Stimulated activated CD4-positive, alpha-beta T cell treated with anti-CD3 and anti-CD28 coated beads, TNF-alpha, amount 100 ng/mL, for 24 hours (primary cell): ENCODE measurements around the gene AADACL3.
"Not testable (repeated sequence)": the region's sequence is repeated elsewhere in the genome, so short reads cannot be mapped to it uniquely, and the experiment has no call there.

Source experiments
- DNase-seq, 3 experiments: peaks; one replicate each; pipeline ENCODE4 v3.0.0-alpha.2; 2020; ENCODE audit warnings: low read depth in 3 of 3

The AADACL3 gene

DNA sequence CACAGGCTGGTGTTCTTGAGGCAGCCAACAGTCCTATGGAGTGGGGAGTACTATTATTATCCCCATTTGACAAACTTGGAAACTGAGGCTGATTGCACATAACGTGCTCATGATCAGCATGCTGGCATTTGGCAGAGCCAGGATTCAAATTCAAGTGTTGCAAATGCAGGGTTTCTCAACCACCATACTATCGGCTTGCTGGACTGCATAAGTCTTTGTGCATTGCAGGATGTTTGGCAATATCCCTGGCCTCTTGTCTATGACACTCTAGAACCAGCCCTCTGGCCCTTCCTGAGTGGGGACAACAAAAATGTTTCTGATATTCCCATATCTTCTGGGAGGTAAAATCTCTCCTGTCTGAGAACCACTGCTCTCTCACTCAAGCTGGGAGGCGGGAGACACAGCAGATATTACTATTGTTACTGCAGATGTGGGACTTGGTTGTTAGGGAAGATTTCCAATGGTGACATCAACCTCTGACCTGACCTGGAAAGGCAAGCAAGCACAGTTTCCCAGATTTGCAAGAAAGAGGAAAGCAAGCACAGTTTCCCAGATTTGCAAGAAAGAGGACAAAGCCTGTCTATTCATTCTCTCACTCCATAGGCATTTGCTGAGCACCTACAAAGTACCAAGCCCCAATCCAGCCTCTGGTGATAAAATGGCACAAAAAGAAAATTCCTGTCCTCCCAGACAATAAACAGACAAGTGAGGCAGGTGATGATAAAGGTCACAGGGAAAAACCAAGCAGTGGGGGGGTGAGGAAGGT, 1.0 kb upstream of the AADACL3 start:
- no peak for DNase-seq

DNA sequence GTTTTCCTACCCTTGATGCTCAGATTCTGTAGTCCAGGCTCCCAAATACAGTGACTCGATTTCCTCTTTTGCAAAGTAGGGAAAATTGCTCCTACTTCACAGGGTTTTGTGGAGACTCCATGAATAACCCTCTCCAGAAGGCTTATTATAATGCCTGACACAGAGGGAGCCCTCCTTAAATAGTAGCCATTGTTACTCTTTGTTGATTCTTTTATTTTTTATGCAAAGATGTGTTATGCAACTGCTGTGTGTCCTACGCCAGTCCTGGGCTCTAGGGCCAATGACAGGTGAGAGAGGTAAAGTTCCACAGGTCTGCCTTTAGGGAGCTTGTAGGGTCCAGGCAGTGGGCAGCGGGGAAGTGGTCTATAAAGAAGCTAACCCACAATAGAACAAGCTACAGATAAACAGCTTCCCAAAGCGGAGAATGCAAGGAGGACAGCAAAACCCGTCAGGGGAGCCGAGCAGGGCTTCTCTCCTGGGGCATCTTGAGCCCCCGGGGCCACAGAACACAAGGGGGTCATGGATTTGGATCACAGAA, 1.5 kb downstream of the AADACL3 start:
- no peak for DNase-seq

DNA sequence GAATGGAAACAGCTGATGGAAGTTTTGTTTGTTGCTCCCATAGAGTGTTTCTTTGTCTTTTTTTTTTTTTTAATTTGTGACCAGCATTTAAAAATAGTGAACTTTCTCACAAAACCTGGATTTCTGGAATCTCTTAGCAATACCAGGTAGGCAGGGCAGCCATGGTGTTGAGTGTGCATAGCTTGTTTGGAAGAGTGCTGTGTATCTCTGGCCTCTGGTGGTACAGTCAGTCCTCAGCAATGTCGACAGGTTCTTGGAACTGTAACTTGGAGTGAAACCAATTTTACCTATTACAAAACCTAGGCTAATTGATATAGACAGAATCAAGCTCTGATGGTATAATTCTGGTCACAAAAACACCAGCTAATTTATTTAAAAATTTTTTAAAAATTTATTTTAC, 6.7 kb downstream of the AADACL3 start:
- DNase-seq, result no peak

DNA sequence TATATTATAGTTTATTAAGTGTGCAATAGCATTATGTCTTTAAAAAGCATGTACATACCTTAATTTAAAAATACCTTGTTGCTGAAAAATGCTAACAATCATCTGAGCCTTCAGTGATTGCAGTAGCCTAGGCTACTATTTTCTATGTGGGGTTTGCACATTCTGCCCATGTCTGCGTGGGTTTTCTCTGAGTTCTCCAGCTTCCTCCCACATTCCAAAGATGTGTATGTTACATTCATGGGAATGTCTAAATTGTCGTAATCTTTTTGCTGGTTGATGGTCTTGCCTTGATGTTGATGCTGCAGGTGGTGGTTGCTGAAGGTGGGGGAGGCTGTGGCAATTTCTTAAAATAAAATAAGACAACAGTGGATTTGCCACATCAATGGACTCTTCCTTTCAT, 12.5 kb downstream of the AADACL3 start:
- no peak for DNase-seq

DNA sequence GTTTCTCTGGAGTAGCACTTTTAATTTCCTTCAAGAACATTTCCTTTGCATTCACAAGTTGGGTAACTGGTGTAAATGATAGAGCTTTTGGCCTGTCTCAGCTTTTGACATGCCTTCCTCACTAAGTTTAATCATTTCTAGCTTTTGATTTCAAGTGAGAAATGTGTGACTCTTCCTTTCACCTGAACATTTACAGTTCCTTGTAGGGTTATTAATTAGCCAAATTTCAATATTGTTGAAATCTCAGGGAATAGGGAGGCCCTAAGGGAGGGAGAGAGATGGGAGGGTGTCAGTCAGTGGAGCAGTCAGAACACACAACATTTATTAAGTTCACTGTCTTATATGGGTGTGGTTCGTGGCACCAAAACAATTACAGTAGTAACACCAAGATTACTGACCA, 14.2 kb downstream of the AADACL3 start:
- DNase-seq, result no peak

DNA sequence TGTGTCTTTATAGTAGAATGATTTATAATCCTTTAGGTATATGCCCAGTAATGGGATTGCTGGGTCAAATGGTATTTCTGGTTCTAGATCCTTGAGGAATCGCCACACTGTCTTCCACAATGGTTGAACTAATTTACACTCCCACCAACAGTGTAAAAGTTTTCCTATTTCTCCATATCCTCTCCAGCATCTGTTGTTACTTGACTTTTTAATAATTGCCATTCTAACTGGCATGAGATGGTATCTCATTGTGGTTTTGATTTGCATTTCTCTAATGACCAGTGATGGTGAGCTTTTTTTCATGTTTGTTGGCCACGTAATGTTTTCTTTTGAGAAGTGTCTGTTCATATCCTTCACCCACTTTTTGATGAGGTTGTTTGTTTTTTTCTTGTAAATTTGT, 15.2 kb downstream of the AADACL3 start:
- not testable (repeated sequence) for DNase-seq

DNA sequence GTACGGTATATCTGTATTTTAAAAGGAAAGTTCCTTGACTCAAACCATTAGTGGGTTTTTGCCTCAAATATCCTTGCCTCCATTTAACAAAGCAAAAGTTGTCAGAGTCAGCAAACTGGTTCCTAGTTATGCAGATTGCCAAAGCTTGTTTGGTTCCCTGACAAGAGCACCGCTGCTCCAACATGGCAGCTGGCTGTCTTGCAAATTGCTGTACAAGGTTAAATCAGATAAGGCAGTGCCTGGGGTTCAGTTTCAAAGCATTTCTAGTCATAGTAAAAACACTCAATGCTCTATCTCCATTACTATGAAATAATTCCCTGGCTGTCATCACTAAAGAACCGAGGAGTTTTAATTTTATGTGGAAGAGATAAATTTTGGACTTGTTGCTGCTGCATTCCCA, 18.7 kb downstream of the AADACL3 start:
- DNase-seq, result no peak

DNA sequence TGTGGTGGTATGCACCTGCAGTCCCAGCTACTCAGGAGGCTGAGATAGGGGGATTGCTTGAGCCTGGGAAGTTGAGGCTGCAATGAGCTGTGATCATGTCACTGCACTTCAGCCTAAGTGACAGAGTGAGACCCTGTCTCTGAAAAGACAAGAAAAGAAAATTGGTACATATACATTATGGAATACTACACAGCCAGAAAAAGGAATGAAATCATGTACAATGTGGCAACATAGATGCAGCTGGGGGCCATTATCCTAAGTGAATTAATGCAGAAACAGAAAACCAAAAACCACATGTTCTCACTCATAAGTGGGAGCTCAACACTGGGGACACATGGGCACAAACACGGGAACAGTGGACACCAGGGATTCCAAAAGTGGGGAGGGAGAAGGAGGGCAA, 23.0 kb downstream of the AADACL3 start:
- DNase-seq, result no peak

DNA sequence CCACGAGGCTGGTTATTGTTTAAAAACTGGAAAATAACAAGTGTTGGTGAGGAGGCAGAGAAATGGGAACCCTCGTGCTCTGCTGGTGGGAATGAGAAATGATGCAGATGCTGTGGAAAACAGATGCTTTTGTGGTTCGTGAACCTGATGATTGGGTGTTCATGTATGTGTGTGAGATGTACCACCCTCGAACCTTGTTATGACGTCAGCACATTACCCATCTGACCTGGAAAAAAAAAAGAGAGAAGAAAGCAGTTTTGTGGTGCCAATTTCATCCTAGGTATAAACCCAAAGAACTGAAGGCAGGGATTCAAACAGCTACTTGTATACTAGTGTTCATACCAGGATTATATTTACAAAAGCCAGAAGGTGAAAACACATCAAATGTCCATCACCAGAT, 23.7 kb downstream of the AADACL3 start:
- no peak for DNase-seq

DNA sequence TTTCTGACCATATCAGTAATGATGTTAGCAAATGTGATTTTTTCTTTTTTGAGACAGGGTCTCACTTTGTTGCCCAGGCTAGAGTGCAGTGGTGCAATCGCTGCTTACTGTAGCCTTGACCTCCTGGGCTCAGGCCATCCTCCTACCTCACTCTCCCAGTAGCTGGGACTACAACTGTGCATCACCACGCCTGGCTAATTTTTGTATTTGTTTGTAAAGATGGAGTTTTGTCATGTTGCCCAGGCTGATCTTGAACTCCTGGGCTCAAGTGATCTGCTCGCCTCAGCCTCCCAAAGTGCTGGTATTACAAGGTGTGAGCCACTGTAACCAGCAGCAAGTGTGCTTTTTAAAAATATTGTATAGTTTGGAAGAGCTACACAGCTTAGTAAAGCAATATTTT, 26.0 kb downstream of the AADACL3 start:
- no peak for DNase-seq

DNA sequence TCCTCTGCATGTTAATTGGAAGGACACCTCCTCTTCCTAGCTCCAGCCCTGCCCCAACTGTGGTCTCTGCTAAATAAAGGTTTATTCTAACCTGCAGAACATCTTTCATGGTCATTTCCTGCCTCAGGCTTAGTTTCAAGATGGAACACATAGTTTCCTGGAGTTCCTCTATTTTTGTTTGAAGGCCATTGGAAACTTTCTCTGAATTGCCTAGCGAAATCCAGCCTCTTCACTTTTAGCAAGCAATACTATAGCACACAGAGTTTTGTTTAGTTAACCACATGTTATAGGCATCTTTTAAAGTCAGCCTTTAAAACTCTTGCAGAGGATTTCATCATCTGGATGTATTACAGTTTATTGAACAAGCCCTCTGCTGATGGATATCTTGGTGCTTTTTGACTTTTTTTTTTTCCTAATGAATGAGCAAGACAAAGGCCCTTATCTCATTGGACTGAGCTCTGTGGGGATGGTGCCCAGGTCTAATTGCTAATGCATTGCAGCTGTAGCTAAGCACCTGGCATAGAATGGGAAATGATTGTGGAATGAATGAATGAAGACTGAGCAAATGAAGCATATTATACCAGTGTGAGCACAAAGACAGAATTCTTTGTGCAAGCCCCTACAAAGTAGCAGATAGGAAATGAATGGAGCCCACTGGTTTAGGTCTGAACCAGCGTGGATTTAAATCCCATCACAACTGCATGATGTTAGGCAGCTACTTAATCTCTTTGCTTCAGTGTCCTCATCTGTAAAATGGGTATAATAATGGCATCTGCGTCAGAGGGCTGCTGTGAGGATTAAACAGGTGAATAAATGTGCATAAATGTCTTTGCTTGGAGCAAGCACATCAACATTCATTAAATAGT, 29.4 kb downstream of the AADACL3 start:
- no peak for DNase-seq

DNA sequence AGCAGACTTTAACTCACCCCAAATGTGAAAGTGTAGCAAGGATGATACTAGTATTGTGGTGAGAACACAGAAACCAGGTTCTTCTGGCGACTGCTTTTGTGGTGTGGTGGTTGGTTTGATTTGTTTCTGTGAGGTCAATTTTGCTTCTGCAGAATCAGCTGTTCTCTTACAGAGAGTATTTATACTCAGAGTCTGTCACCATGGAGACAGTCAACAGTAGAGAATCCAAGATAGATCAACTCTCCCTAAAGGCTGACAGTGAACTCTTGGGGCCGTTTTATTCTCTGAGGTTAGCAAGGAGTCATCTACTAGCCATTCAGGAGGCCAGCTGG, 30.0 kb downstream of the AADACL3 start, which contains the start of gene CFAP107:
TSS of gene CFAP107 (plus strand) at position 209 of the 332 bp plus-strand sequence. CDS start 231 bp downstream, outside the sequence.
- no peak for DNase-seq

DNA sequence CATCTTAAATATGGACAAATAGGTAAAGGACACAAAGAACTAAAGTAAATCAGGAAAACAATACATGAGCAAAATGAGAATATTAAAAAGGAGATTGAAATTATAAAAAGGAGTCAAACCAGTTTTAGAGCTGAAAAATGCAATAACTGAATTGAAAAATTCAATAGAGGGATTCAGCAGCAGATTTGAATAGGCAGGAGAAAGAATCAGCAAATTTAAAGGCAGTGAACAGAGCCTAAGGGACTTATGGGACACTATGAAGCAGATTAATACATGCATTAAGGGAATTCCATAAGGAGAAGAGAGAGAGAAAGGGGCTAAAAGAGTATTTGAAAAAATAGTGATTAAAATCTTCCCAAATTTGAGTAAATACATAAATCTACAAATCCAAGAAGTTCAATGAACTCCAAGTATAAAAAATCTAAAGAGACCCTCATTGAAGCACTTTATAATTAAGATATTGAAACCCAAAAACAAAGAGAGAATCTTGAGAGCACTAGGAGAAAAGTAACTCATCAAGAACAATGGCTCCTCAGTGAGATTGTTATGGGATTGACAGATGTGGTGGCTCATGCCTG, 33.0 kb downstream of the AADACL3 start:
- no peak for DNase-seq

DNA sequence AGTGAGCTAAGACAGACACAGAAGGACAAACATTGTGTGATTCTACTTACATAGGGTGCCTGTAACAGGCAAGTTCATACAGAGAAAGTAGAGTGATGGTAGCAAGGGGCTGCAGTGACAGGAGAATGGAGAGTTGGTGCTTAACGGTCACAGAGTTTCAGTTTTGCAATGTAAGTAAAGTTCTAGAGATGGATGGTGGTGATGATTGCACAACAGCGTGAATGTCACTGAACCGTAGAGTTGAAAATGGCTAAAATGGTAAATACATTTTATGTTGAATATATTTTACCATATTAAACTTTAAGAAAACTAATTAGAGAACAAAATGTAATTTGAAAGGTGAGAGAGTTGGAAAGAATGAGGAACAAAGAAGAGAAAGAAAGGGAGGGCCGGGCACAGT, 38.8 kb downstream of the AADACL3 start:
- DNase-seq, result no peak

DNA sequence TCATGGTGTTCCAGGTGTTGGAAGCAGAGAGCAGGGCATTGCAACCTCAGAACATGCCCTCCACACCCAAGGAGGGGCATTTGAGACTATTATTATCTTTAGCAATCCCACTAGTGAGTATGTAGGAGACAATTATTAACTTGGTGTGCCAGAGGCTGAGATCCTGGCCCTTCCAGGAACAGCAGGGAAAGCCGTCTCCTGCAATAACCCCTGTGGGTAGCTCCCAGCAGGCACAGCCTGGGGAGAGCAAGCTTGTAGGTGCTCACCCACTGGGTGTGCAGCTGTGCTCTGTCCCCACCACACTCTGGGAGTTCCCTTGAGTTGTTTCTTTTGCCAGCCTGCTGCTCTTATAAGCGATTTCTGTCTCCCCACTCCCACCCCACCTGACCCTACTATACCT, 40.4 kb downstream of the AADACL3 start:
- no peak for DNase-seq

DNA sequence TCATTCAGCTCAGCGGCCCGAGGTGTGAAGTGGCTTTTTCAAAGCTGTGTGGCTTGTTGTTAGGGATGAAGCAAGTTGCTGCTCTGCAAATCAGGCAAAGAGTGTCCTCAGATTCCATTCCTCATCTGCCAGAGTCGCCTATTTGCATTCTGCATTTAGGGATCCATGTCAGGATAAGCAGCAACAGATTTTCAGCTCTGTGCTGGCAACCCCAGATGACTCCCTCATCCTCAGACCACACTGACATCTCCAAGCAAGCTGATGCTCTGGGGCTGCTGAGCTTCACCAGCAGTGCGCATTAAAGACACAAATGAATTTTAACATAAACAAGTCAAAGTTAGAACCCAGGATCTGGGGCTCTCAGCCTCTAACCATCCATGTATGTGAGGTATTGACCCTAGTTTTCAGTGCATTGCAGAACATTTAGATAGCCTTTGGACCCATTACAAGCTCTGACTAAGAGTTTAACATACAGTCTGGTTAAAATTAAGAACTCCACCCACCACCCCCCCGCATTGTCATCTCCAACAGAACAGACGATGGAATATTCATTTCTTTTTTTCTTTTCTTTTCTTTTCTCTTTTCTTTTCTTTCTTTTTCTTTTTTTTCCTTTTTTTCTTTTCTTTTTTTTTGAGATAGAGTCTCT, 41.0 kb downstream of the AADACL3 start:
- no peak for DNase-seq

DNA sequence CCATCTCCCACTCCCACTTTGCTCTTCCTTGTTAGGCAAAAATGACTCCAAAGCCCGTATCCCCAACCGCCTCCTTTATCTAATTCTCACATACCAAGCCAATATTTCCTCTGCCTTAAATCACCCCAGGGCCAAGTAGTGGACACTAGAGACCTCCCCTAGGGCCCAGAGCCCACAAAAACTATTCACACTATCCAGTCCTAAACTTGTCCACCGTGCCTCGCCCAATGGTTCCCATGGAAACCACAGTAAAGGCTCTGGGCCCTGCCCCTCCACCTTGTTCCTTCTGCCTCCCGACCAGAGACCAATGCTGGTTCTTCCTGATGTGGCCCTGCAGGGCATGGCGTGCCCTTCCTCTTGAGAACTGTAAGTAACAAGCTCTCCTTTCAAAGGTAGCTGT, 41.9 kb downstream of the AADACL3 start:
- DNase-seq, result no peak

DNA sequence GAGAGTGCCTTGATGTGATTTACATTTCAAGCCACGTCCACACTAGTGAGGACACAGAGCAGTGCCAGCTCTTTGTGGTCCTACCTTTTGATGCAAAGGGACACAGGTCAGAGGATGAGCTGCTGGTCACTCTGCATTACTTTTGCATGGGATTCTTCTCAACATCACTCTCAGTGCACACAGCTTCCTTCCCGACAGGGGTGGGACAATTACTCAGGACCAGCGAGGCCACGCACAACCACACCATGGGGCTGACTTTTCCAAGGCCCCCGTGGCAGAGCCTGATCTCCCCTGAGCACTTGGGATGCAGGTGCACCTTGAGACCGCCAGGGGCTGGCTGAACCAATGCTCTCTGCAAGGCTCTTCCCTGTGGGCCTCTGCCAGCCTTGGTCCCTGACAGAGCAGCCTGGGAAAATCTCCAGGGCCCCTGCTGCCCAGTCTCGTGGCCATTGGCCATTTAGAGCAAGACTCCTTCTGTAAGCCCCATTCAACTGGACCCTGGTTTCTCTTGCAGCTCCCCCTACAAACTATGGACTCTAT, 44.4 kb downstream of the AADACL3 start:
- no peak for DNase-seq

DNA sequence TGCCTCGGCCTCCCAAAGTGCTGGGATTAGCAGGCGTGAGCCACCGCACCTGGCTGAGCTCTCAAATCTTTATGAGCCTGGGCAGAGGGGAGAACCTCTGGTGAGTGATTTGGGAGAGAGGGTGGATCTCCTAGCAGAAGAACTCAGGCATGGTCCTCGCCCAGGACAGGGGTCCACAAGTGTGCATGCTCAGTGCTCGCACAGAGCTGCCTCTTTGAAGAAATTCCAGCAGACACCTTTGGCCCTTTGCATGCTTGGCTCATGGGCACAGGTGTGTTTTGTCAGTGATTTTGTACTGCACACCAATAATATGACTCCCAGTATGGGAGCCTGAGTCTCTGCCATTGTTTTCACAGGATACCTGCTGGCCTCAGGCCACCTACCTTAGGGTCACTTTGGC, 45.9 kb downstream of the AADACL3 start:
- DNase-seq, result no peak

DNA sequence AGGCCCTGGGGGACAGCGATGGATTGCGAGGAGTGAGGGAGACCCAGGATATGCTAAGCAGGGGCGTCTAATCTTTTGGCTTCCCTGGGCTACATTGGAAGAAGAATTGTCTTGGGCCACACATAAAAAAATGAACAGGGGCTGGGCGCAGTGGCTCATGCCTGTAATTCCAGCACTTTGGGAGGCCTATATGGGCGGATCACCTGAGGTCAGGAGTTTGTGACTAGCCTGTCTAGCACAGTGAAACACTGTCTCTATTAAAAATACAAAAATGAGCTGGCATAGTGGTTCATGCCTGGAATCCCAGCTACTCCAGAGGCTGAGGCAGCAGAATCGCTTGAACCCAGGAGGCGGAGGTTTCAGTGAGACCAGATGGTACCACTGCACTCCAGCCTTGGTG, 46.9 kb downstream of the AADACL3 start:
- no peak for DNase-seq

DNA sequence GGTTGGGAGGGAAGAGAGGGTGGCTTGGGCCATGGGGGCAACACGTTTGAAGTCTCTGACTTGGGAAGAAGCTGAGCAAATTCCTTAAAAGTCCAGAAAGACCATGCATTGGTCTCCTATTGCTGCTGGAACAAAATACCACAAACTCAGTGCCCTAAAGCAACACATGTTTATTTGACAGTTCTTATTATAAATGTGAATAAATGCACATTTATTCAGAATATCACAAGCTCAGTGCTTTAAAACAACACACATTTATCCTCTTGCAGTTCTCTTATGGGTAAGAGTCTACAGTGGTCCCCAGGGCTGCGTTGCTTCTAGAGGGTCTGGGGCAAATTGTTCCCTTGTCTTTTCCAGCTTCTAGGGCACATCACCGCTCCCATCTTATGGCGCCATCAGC, 47.6 kb downstream of the AADACL3 start:
- no peak for DNase-seq

DNA sequence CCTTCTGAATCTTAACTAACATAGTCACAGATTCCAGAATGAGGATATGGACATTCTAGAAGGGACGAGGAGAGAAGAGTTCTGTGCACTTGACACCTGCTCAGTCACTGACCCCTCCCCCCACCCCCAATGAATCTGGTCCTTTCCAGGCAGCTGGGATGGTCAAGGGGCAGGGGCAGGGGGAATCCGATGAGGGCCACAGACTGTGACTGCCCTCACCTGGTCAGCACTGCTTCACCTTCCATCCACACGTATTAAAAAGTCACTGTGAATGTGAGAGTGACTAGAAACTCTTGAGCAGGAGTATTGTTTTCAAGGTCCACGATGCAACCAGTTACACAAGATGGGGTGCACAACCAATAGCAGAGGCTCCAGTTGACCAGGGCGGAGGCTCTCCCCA, 48.1 kb downstream of the AADACL3 start:
- no peak for DNase-seq
